Panc1 (cell line): ENCODE measurements around the gene COL5A1. TPM values are rescaled to one million over a fixed set of nuclear protein-coding genes. Genes with fewer than 3 reads are reported as not detected.

Source experiments
- ATAC-seq: fragments of 200-7000 bp; cut with Tn5 transposase; 2 replicates; pipeline ENCODE4 v1.9.1; 2020; ENCODE audit warnings: mild to moderate bottlenecking, moderate library complexity
- BruUV-seq: library from RNA; stranded (reverse); fragments of 400-500 nt; replicated peaks from 2 replicates; lab custom pipeline; 2021; lab: Mats Ljungman, UMichigan
- CTCF ChIA-PET: fragments of 300-600 bp; sonication (Branson Sonifier 250); formaldehyde crosslinking; loops from one replicate; lab custom pipeline; 2022; ENCODE audit warnings: antibody characterized with exemption; lab: Charles Lee
- POLR2A ChIA-PET: fragments of 300-600 bp; sonication (Branson Sonifier 250); formaldehyde crosslinking; loops from one replicate; lab custom pipeline; 2022; ENCODE audit warnings: antibody characterized with exemption; lab: Charles Lee
- DNase-seq: peaks from one replicate; pipeline ENCODE4 v3.0.0-alpha.2; 2010; ENCODE audit warnings: low read depth, low spot score
- H3K27ac ChIP-seq: 2 replicates; pipeline ENCODE4 v1.5.1; 2011; ENCODE audit warnings: mild to moderate bottlenecking, low read length, inconsistent platforms
- H3K27me3 ChIP-seq: fragments of 200-500 bp; sonication (Bioruptor generic); 2 replicates; pipeline ENCODE4 v1.6.0; 2014; ENCODE audit warnings: low read length, inconsistent platforms; ENCODE audit not compliant: control insufficient read depth, insufficient read depth
- H3K36me3 ChIP-seq: fragments of 200-500 bp; sonication (Bioruptor generic); 2 replicates; pipeline ENCODE4 v1.5.1; 2014; ENCODE audit warnings: inconsistent platforms, mild to moderate bottlenecking, low read length, moderate library complexity; ENCODE audit not compliant: control insufficient read depth, insufficient read depth
- H3K4me1 ChIP-seq: 2 replicates; pipeline ENCODE4 v1.5.1; 2011; ENCODE audit warnings: inconsistent platforms, mild to moderate bottlenecking, low read length, moderate library complexity; ENCODE audit not compliant: control insufficient read depth, insufficient read depth
- H3K4me3 ChIP-seq, 2 experiments: 2 replicates each; pipeline ENCODE4 v1.5.1; 2011 to 2012; ENCODE audit warnings: low read depth in 2 of 2, low read length in 2 of 2, mild to moderate bottlenecking in 2 of 2, inconsistent platforms in 1 of 2, moderate library complexity in 1 of 2
- H3K9me3 ChIP-seq: fragments of 200-500 bp; sonication (Bioruptor generic); 2 replicates; pipeline ENCODE4 v1.5.1; 2014; ENCODE audit warnings: low read depth, mild to moderate bottlenecking, inconsistent platforms, low read length, moderate library complexity; ENCODE audit not compliant: control insufficient read depth, insufficient read depth
- POLR2AphosphoS5 ChIP-seq: IDR thresholded peaks from 2 replicates; pipeline ENCODE4 v1.6.1; 2012; ENCODE audit warnings: mild to moderate bottlenecking, low read depth, low read length, moderate library complexity
- SIN3A ChIP-seq: IDR thresholded peaks from 2 replicates; pipeline ENCODE4 v1.6.1; 2012; ENCODE audit warnings: low read depth, mild to moderate bottlenecking, low read length, moderate library complexity, borderline replicate concordance; ENCODE audit not compliant: insufficient read depth
- TCF7L2 ChIP-seq: IDR thresholded peaks from 2 replicates; pipeline ENCODE4 v1.6.1; 2011; ENCODE audit warnings: mild to moderate bottlenecking, low read depth, low read length, inconsistent platforms
- in situ Hi-C: cut with HindIII; loops from 2 replicates; pipeline ENCODE4 v1.10.0; 2016; ENCODE audit warnings: low sequenced_read_pairs, low pct_unique_long_range_greater_than_20kb
- intact Hi-C: fragments of 100-400 bp; cut with micrococcal nuclease; formaldehyde crosslinking; loops from one replicate; pipeline ENCODE4 v1.10.0; 2022; ENCODE audit not compliant: unreplicated experiment
- total RNA-seq: library from RNA; stranded (reverse); gene quantifications from one replicate; pipeline ENCODE4 v1.2.1, GENCODE V29; 2021; ENCODE audit not compliant: unreplicated experiment
- TF ChIP-seq, protein P1 (sequence below), 2 experiments: IDR thresholded peaks; 2 replicates each; pipeline ENCODE4 v1.6.1; 2011 to 2012; ENCODE audit warnings: low read depth in 2 of 2, control low read depth in 1 of 2, low read length in 1 of 2, mild to moderate bottlenecking in 1 of 2, moderate library complexity in 1 of 2; ENCODE audit not compliant: insufficient read depth in 1 of 2
- TF ChIP-seq, protein P2 (sequence below): fragments of 450-650 bp; IDR thresholded peaks from 2 replicates; pipeline ENCODE4 v1.5.1; 2017; ENCODE audit warnings: mild to moderate bottlenecking

COL5A1 gene
- total RNA-seq, 1 experiment from 2014 or later = 5.7 TPM

DNA sequence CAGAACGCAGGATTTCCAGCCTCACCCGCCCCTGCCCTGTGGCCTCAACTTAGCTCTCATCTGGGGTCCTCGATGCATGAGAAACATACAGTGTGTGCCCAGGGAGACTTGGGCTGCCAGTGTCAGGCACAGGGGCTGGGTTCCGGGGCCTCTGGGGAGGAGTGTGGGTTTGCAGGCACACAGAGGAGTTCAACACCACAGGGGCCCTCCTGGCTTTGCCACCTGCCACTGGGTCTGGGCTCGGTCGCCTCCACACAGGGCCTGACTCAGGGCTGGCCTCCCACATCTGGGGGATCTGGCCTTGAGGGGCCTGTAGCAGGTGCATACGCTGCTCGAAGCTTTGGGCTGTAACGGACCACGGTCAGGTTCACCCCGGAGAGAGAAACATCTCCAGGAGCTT lies 111.6 kb downstream of the COL5A1 start:
- no peaks in the 10 kb centered on the region for H3K36me3 ChIP-seq
- no TSS peak for BruUV-seq
- in situ Hi-C loops = no loop called here
- POLR2A ChIA-PET = no interaction called here
- no peaks in the 10 kb centered on the region for H3K9me3 ChIP-seq
- ATAC-seq (no peak), DNase-seq (no peak)
- H3K4me1 ChIP-seq = no peaks in the 10 kb centered on the region
- H3K27ac ChIP-seq = no peak overlapping the region
- intact Hi-C loops = no loop called here
- no peak overlapping the region for H3K4me3 ChIP-seq
- CTCF ChIA-PET = no interaction called here
- TF ChIP-seq POLR2AphosphoS5 (no peak), TCF7L2 (no peak), SIN3A (no peak)
- TF ChIP-seq, protein P1, sequence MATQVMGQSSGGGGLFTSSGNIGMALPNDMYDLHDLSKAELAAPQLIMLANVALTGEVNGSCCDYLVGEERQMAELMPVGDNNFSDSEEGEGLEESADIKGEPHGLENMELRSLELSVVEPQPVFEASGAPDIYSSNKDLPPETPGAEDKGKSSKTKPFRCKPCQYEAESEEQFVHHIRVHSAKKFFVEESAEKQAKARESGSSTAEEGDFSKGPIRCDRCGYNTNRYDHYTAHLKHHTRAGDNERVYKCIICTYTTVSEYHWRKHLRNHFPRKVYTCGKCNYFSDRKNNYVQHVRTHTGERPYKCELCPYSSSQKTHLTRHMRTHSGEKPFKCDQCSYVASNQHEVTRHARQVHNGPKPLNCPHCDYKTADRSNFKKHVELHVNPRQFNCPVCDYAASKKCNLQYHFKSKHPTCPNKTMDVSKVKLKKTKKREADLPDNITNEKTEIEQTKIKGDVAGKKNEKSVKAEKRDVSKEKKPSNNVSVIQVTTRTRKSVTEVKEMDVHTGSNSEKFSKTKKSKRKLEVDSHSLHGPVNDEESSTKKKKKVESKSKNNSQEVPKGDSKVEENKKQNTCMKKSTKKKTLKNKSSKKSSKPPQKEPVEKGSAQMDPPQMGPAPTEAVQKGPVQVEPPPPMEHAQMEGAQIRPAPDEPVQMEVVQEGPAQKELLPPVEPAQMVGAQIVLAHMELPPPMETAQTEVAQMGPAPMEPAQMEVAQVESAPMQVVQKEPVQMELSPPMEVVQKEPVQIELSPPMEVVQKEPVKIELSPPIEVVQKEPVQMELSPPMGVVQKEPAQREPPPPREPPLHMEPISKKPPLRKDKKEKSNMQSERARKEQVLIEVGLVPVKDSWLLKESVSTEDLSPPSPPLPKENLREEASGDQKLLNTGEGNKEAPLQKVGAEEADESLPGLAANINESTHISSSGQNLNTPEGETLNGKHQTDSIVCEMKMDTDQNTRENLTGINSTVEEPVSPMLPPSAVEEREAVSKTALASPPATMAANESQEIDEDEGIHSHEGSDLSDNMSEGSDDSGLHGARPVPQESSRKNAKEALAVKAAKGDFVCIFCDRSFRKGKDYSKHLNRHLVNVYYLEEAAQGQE (IDR thresholded peaks at IDR 0.05; ENCODE audit: insufficient read depth in 1 of 2, low read depth in 2 of 2, low read length in 1 of 2) = no peak
- TF ChIP-seq, protein P2, sequence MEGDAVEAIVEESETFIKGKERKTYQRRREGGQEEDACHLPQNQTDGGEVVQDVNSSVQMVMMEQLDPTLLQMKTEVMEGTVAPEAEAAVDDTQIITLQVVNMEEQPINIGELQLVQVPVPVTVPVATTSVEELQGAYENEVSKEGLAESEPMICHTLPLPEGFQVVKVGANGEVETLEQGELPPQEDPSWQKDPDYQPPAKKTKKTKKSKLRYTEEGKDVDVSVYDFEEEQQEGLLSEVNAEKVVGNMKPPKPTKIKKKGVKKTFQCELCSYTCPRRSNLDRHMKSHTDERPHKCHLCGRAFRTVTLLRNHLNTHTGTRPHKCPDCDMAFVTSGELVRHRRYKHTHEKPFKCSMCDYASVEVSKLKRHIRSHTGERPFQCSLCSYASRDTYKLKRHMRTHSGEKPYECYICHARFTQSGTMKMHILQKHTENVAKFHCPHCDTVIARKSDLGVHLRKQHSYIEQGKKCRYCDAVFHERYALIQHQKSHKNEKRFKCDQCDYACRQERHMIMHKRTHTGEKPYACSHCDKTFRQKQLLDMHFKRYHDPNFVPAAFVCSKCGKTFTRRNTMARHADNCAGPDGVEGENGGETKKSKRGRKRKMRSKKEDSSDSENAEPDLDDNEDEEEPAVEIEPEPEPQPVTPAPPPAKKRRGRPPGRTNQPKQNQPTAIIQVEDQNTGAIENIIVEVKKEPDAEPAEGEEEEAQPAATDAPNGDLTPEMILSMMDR = no peak
- H3K27me3 ChIP-seq = no peaks in the 10 kb centered on the region

DNA sequence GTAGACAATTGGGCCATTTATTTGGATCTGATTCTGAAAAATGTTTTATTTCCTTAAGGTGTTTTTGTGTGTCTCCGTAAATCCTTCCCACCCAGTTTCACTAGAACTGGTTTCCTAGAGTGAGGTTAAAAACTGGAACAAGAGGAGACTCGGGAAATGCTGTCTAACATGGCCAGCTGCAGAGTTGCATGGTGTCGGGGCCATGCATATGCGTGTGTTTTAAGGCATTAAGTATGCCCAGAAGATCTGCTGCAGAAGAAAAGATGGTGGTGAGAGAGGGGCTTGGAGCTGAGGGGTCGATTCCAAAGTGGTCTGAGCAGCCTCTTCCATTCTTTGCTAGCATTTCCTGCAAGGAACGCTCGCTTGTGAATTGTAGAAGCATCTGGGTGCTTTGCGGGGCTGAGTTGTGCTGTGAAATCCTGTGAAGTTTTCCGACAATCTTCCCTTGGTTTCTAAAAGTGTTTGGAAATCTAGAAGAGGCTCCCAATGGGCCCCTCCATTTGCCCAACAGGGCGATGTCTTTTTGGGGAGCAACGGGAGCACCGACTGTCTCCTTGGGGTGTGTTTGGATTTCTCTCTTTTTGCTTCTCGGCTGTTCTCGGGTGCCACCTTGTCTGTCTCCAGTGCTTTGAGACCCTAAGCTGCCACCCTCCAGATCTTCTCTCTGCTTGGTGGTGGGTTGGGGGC lies 113.8 kb downstream of the COL5A1 start:
- CTCF ChIA-PET = no interaction called here

More for the DNA sequence above, 113.8 kb downstream of the COL5A1 start:
- Histone ChIP-seq H3K27me3 (no peaks in the 10 kb centered on the region), H3K36me3 (no peaks in the 10 kb centered on the region), H3K27ac (no peak overlapping the region), H3K4me3 (no peak overlapping the region), H3K4me1 (no peaks in the 10 kb centered on the region), H3K9me3 (no peaks in the 10 kb centered on the region)
- in situ Hi-C loops = no loop called here
- intact Hi-C loops = no loop called here
- BruUV-seq = no TSS peak
- POLR2A ChIA-PET = no interaction called here
- ATAC-seq (no peak), DNase-seq (no peak)
- TF ChIP-seq, protein P1 (IDR thresholded peaks at IDR 0.05; ENCODE audit: insufficient read depth in 1 of 2, low read depth in 2 of 2, low read length in 1 of 2) = no peak
- TF ChIP-seq, protein P2 = no peak
- TF ChIP-seq POLR2AphosphoS5 (no peak), TCF7L2 (no peak), SIN3A (no peak)
